H1 (cell line): ENCODE measurements around the gene MMEL1. TPM values are rescaled to one million over a fixed set of nuclear protein-coding genes. Genes with fewer than 3 reads are reported as not detected.

Source experiments
- CTCF ChIA-PET: fragments of 300-600 bp; sonication (Branson Sonifier 250); formaldehyde crosslinking; loops from one replicate; lab custom pipeline; 2021; ENCODE audit not compliant: partially characterized antibody; lab: Charles Lee
- POLR2A ChIA-PET: fragments of 300-600 bp; sonication (Branson Sonifier 250); formaldehyde crosslinking; loops from one replicate; lab custom pipeline; 2021; ENCODE audit warnings: inconsistent platforms; ENCODE audit not compliant: partially characterized antibody; lab: Charles Lee
- DNase-seq, 2 experiments: peaks; one replicate each; pipeline versions ENCODE4 v3.0.0 to v3.0.0-alpha.2; 2010 to 2022; ENCODE audit warnings: low spot score in 2 of 2, low read depth in 1 of 2, mixed read lengths in 1 of 2
- FAIRE-seq: peaks from 2 replicates; lab custom pipeline; 2011; peaks lifted over from hg19 to GRCh38; lab: Jason Lieb, UNC
- H2AFZ ChIP-seq: 2 replicates; pipeline ENCODE4 v1.8.1; 2012; ENCODE audit warnings: low read length, inconsistent platforms
- H2AK5ac ChIP-seq: 2 replicates; pipeline ENCODE4 v1.6.1; 2013; ENCODE audit warnings: low read depth, low read length
- H2BK120ac ChIP-seq: replicated peaks from 2 replicates; pipeline ENCODE3; 2013; ENCODE audit warnings: low read depth, low read length, inconsistent platforms
- H2BK12ac ChIP-seq: 2 replicates; pipeline ENCODE4 v1.6.1; 2013; ENCODE audit warnings: low read depth, low read length
- H2BK15ac ChIP-seq: 2 replicates; pipeline ENCODE4 v1.6.1; 2013; ENCODE audit warnings: low read length
- H2BK20ac ChIP-seq: 2 replicates; pipeline ENCODE4 v1.6.1; 2013; ENCODE audit warnings: low read length
- H2BK5ac ChIP-seq: 2 replicates; pipeline ENCODE4 v1.6.1; 2013; ENCODE audit warnings: low read depth, low read length
- H3K14ac ChIP-seq: 2 replicates; pipeline ENCODE4 v1.6.1; 2013; ENCODE audit warnings: inconsistent platforms; ENCODE audit not compliant: insufficient read length
- H3K18ac ChIP-seq: 2 replicates; pipeline ENCODE4 v1.6.1; 2013; ENCODE audit warnings: low read length; ENCODE audit errors: extremely low read depth
- H3K23ac ChIP-seq: 2 replicates; pipeline ENCODE4 v1.6.1; 2013; ENCODE audit warnings: inconsistent platforms; ENCODE audit not compliant: insufficient read length
- H3K23me2 ChIP-seq: 2 replicates; pipeline ENCODE4 v1.6.1; 2013; ENCODE audit warnings: low read depth, low read length
- H3K27ac ChIP-seq: 2 replicates; pipeline ENCODE4 v1.6.1; 2011; ENCODE audit warnings: low read depth, low read length, inconsistent platforms
- H3K27me3 ChIP-seq, 4 experiments: replicated peaks in 1 of 4; 1 replicate in 1 of 4; 2 replicates in 3 of 4; pipeline versions ENCODE4 v1.6.1 to v1.8.1; 2011 to 2013; ENCODE audit warnings: low read length in 3 of 4, mild to moderate bottlenecking in 3 of 4, inconsistent platforms in 2 of 4, mixed read lengths in 2 of 4, moderate library complexity in 1 of 4; ENCODE audit not compliant: control insufficient read depth in 3 of 4, insufficient read depth in 3 of 4; ENCODE audit errors: extremely low read depth in 1 of 4
- H3K36me3 ChIP-seq, 4 experiments: 2 replicates each; pipeline versions ENCODE4 v1.6.1 to v1.8.1; 2011 to 2013; ENCODE audit warnings: mild to moderate bottlenecking in 4 of 4, low read length in 3 of 4, moderate library complexity in 2 of 4, control low read depth in 1 of 4, inconsistent platforms in 1 of 4; ENCODE audit not compliant: insufficient read depth in 4 of 4, control insufficient read depth in 2 of 4
- H3K4ac ChIP-seq: replicated peaks from 2 replicates; pipeline ENCODE3; 2013; ENCODE audit warnings: low read length, low read depth, mixed read lengths, inconsistent platforms; ENCODE audit not compliant: insufficient read length
- H3K4me1 ChIP-seq, 4 experiments: replicated peaks in 1 of 4; 1 replicate in 1 of 4; 2 replicates in 3 of 4; pipeline versions ENCODE4 v1.6.1 to v1.8.1; 2011 to 2013; ENCODE audit warnings: low read length in 3 of 4, inconsistent platforms in 2 of 4, mixed read lengths in 1 of 4; ENCODE audit not compliant: insufficient read depth in 4 of 4, control insufficient read depth in 3 of 4
- H3K4me2 ChIP-seq, 2 experiments: 2 replicates each; pipeline versions ENCODE4 v1.6.1 to v1.8.1; 2011 to 2013; ENCODE audit warnings: low read depth in 2 of 2, low read length in 2 of 2, control low read depth in 1 of 2, inconsistent platforms in 1 of 2, mild to moderate bottlenecking in 1 of 2; ENCODE audit not compliant: insufficient read depth in 1 of 2
- H3K4me3 ChIP-seq, 4 experiments: fragments of 200-600, 300-600 bp in 1 of 4; sonication (generic), shearing (Covaris generic), sonication (Bioruptor Twin) in 1 of 4; 2 replicates each; pipeline versions ENCODE4 v1.5.1 to v1.8.1; 2011 to 2016; ENCODE audit warnings: low read length in 4 of 4, low read depth in 3 of 4, control low read depth in 2 of 4, inconsistent platforms in 2 of 4, mild to moderate bottlenecking in 2 of 4, mixed read lengths in 1 of 4, moderate library complexity in 1 of 4; ENCODE audit not compliant: insufficient read depth in 2 of 4; ENCODE audit errors: extremely low read depth in 1 of 4
- H3K56ac ChIP-seq: replicated peaks from 2 replicates; pipeline ENCODE3; 2013; ENCODE audit warnings: low read depth, mild to moderate bottlenecking, mixed read lengths, low read length, inconsistent platforms; ENCODE audit not compliant: insufficient read length
- H3K79me1 ChIP-seq: 2 replicates; pipeline ENCODE4 v1.6.1; 2013; ENCODE audit warnings: low read depth, low read length, control low read depth
- H3K79me2 ChIP-seq, 2 experiments: 2 replicates each; pipeline versions ENCODE4 v1.6.1 to v1.8.1; 2012 to 2013; ENCODE audit warnings: low read length in 2 of 2, mild to moderate bottlenecking in 2 of 2, inconsistent platforms in 1 of 2; ENCODE audit not compliant: insufficient read depth in 2 of 2, control insufficient read depth in 1 of 2
- H3K9ac ChIP-seq, 4 experiments: replicated peaks in 1 of 4; 1 replicate in 1 of 4; 2 replicates in 3 of 4; pipeline versions ENCODE4 v1.6.1 to v1.8.1; 2011 to 2013; ENCODE audit warnings: low read depth in 3 of 4, low read length in 3 of 4, control low read depth in 2 of 4, mild to moderate bottlenecking in 2 of 4, moderate library complexity in 2 of 4, inconsistent platforms in 1 of 4; ENCODE audit errors: extremely low read depth in 1 of 4
- H3K9me3 ChIP-seq, 2 experiments: 2 replicates each; pipeline versions ENCODE4 v1.6.1 to v1.8.1; 2012 to 2013; ENCODE audit warnings: mild to moderate bottlenecking in 2 of 2, moderate library complexity in 2 of 2, control low read depth in 1 of 2, inconsistent platforms in 1 of 2, low read depth in 1 of 2, low read length in 1 of 2, mixed read lengths in 1 of 2; ENCODE audit not compliant: insufficient read depth in 2 of 2
- H4K20me1 ChIP-seq, 2 experiments: replicated peaks in 1 of 2; 2 replicates each; pipeline versions ENCODE3 to v1.8.1; 2011 to 2013; ENCODE audit warnings: inconsistent platforms in 2 of 2, low read length in 2 of 2, mild to moderate bottlenecking in 1 of 2; ENCODE audit not compliant: insufficient read depth in 2 of 2, control insufficient read depth in 1 of 2
- H4K5ac ChIP-seq: 2 replicates; pipeline ENCODE4 v1.6.1; 2013; ENCODE audit warnings: low read length, low read depth, mixed read lengths, inconsistent platforms; ENCODE audit not compliant: insufficient read length
- H4K8ac ChIP-seq: 2 replicates; pipeline ENCODE4 v1.8.0; 2013; ENCODE audit warnings: mild to moderate bottlenecking, moderate library complexity, low read length, inconsistent platforms; ENCODE audit not compliant: insufficient read depth; ENCODE audit errors: extremely low read depth
- H4K91ac ChIP-seq: replicated peaks from 2 replicates; pipeline ENCODE3; 2013; ENCODE audit warnings: low read length, mixed read lengths, inconsistent platforms; ENCODE audit not compliant: insufficient read length
- CBX5 ChIP-seq: fragments of 300-800, 300-1000 bp; sonication (generic); IDR thresholded peaks from 2 replicates; pipeline ENCODE4 v1.7.1; 2016; ENCODE audit warnings: antibody characterized with exemption, low read length, low read depth
- CBX8 ChIP-seq: fragments of 300-800, 300-1000 bp; sonication (generic); IDR thresholded peaks from 2 replicates; pipeline ENCODE4 v1.7.1; 2016; ENCODE audit warnings: low read depth, low read length, borderline replicate concordance
- CTBP2 ChIP-seq: IDR thresholded peaks from 2 replicates; pipeline ENCODE4 v1.7.0; 2011; ENCODE audit warnings: borderline replicate concordance, mild to moderate bottlenecking, moderate library complexity, mixed read lengths, low read length; ENCODE audit not compliant: insufficient read depth, insufficient read length
- FOSL1 ChIP-seq: IDR thresholded peaks from 2 replicates; pipeline ENCODE4 v1.6.1; 2011; ENCODE audit warnings: mild to moderate bottlenecking, low read depth, low read length, moderate library complexity; ENCODE audit not compliant: insufficient read depth
- SIRT6 ChIP-seq: IDR thresholded peaks from one replicate; pipeline ENCODE4 v1.7.1; 2012; ENCODE audit warnings: low read length, inconsistent platforms
- SIX5 ChIP-seq: IDR thresholded peaks from 2 replicates; pipeline ENCODE4 v1.6.1; 2011; ENCODE audit warnings: mild to moderate bottlenecking, low read depth, low read length
- SUZ12 ChIP-seq: fragments of 200-600 bp; sonication (generic); IDR thresholded peaks from 2 replicates; pipeline ENCODE4 v1.6.1; 2012; ENCODE audit warnings: mild to moderate bottlenecking, inconsistent platforms, low read length, moderate library complexity, mixed read lengths
- TAF7 ChIP-seq: optimal IDR thresholded peaks from 2 replicates; pipeline ENCODE3; 2011; ENCODE audit warnings: low read depth, mild to moderate bottlenecking, inconsistent platforms, low read length, moderate library complexity, borderline replicate concordance
- TBP ChIP-seq: IDR thresholded peaks from 2 replicates; pipeline ENCODE4 v1.6.1; 2011; ENCODE audit warnings: low read depth, low read length, improper control_type of control experiment
- TCF12 ChIP-seq: IDR thresholded peaks from 2 replicates; pipeline ENCODE4 v1.6.1; 2011; ENCODE audit warnings: low read depth, mild to moderate bottlenecking, low read length
- WGBS, 2 experiments: shearing (Covaris generic) in 1 of 2; methylation state at CpG; one replicate each; pipeline versions ENCODE4 v1.1.6 to v1.1.7; 2013 to 2015; ENCODE audit warnings: low lambda C conversion rate in 2 of 2, mixed read lengths in 2 of 2, inconsistent platforms in 1 of 2, low coverage in 1 of 2, missing lambda C conversion rate in 1 of 2; ENCODE audit not compliant: insufficient replicate concordance in 2 of 2, insufficient coverage in 1 of 2, insufficient read length in 1 of 2; ENCODE audit errors: extremely low coverage in 1 of 2, missing lambda C conversion rate in 1 of 2; 5-methylcytosine and 5-hydroxymethylcytosine counted together
- polyA plus RNA-seq, 7 experiments: library from polyadenylated mRNA; depleted of rRNA in 3 of 7; stranded (reverse) in 5 of 7; unstranded in 2 of 7; fragments of >200 nt in 5 of 7; fragments of 200-250 nt in 2 of 7; gene quantifications; 1 replicate in 5 of 7; 2 replicates in 1 of 7; 4 replicates in 1 of 7; pipeline versions ENCODE4 v1.2.1 to v1.2.3, GENCODE V29; 2011 to 2013; ENCODE audit warnings: missing spikeins in 2 of 7, mixed read lengths in 2 of 7
- total RNA-seq: library from RNA; stranded (reverse); fragmentation: NEBNext Ultra II Directional; extraction: Animal tissue kit (Norgen Biotek cat#: 25700); gene quantifications from 2 replicates; pipeline ENCODE4 v1.2.1, GENCODE V29; 2021
- TF ChIP-seq, protein P1 (sequence below): IDR thresholded peaks from 2 replicates; pipeline ENCODE4 v1.6.1; 2012; ENCODE audit warnings: inconsistent platforms

The MMEL1 gene
- total and polyA plus RNA-seq, 2 of the 8 experiments (the other 6 are each of a cell fraction or from before 2014, with no cell fraction given), result 0.91 to 1.7 TPM

GRCh38 chr1:2632051-2632430 lies 775 bp downstream of the MMEL1 start:
- Histone ChIP-seq H4K20me1 (peaks cover 0 to 11% of the 10 kb centered on the region in 2 experiments), H3K27ac (no peak overlapping the region), H4K5ac (no peak overlapping the region), H3K4me3 (no peak overlapping the region), H3K79me2 (no peaks in the 10 kb centered on the region), H3K56ac (no peak overlapping the region), H3K4me1 (peaks cover 3 to 32% (median 21%) of the 10 kb centered on the region in 4 experiments), H4K8ac (no peak overlapping the region), H3K36me3 (no peaks in the 10 kb centered on the region), H2BK5ac (peak overlapping the region; percentile 10; the same call in 1 of the 2 replicates), H3K14ac (no peak overlapping the region), H2AK5ac (no peak overlapping the region), H2BK15ac (no peak overlapping the region), H3K4ac (no peak overlapping the region), H3K4me2 (no peak overlapping the region), H3K23ac (no peak overlapping the region), H3K27me3 (peaks cover 22 to 40% (median 32%) of the 10 kb centered on the region in 4 experiments), H2AFZ (no peak overlapping the region), H3K9me3 (peaks cover 0 to 4% of the 10 kb centered on the region in 2 experiments; a peak in 1 of 4 replicates), H4K91ac (no peak overlapping the region), H2BK12ac (0 out of 2 replicates have a peak overlapping the region, but pooled peaks have one; percentile 52), H3K18ac (no peak overlapping the region), H2BK20ac (no peak overlapping the region), H3K23me2 (peaks cover 6% of the 10 kb centered on the region), H2BK120ac (peak overlapping the region; percentile 66), H3K9ac (no peak overlapping the region), H3K79me1 (no peaks in the 10 kb centered on the region)
- DNase-seq (no peak), FAIRE-seq (no peak)
- ChIA-PET CTCF (interaction anchor here (1.2 kb wide), 1 partner anchor 71 kb away, joined by 3 read pairs; no protein-coding TSS in a partner anchor), POLR2A (no interaction called here)
- no peak for TF ChIP-seq SIX5
- TF ChIP-seq FOSL1, result no peak
- no peak for TF ChIP-seq TBP
- TF ChIP-seq SUZ12, result no peak
- no peak for TF ChIP-seq CBX5
- TF ChIP-seq CTBP2, result no peak
- TF ChIP-seq CBX8, result no peak
- TF ChIP-seq TCF12, result no peak
- TF ChIP-seq, protein P1, sequence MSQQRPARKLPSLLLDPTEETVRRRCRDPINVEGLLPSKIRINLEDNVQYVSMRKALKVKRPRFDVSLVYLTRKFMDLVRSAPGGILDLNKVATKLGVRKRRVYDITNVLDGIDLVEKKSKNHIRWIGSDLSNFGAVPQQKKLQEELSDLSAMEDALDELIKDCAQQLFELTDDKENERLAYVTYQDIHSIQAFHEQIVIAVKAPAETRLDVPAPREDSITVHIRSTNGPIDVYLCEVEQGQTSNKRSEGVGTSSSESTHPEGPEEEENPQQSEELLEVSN, result no peak
- no peak for TF ChIP-seq SIRT6
- TF ChIP-seq TAF7, result no peak
- WGBS, 2 experiments, result 87% methylated on average over 6 of the region's 8 CpGs; no CpG with 5 or more reads in 1 of the 2 experiments
